CD4-positive, CD25-positive, alpha-beta regulatory T cell (primary cell): ENCODE data around the gene CIB2. TPM values are rescaled to one million over a fixed set of nuclear protein-coding genes. Genes with fewer than 3 reads are reported as not detected.
A peak's percentile ranks its signal among the peaks of the same experiment; 100 is the strongest.

Source experiments
- ATAC-seq, 2 donors: fragments of 150-1000 bp; cut with Tn5 transposase; one replicate each; pipeline ENCODE4 v1.10.0; 2021; ENCODE audit warnings: low read depth in 2 of 2, moderate number of reproducible peaks in 2 of 2, moderate library complexity in 1 of 2
- DNase-seq, 3 donors: peaks; one replicate each; pipeline versions ENCODE4 v3.0.0 to v3.0.0-alpha.2; 2012 to 2022; ENCODE audit warnings: mixed read lengths in 1 of 3
- H3K27ac ChIP-seq: one replicate; pipeline ENCODE4 v1.7.0; 2013; ENCODE audit warnings: mild to moderate bottlenecking, low read length; ENCODE audit not compliant: insufficient read depth, poor library complexity, severe bottlenecking
- H3K27me3 ChIP-seq: one replicate; pipeline ENCODE4 v1.7.0; 2013; ENCODE audit warnings: low read length; ENCODE audit not compliant: control insufficient read depth, insufficient read depth
- H3K36me3 ChIP-seq: one replicate; pipeline ENCODE4 v1.7.0; 2013; ENCODE audit warnings: mild to moderate bottlenecking, low read length, moderate library complexity; ENCODE audit not compliant: control insufficient read depth, insufficient read depth
- H3K4me1 ChIP-seq: 2 replicates; pipeline ENCODE4 v1.7.0; 2013; ENCODE audit warnings: mild to moderate bottlenecking, low read length; ENCODE audit not compliant: insufficient read depth, control insufficient read depth, poor library complexity, severe bottlenecking
- H3K4me3 ChIP-seq: one replicate; pipeline ENCODE4 v1.7.0; 2013; ENCODE audit warnings: low read depth, mild to moderate bottlenecking, low read length, moderate library complexity
- H3K9me3 ChIP-seq, 2 experiments: 1 replicate in 1 of 2; 2 replicates in 1 of 2; pipeline ENCODE4 v1.7.0; 2013; ENCODE audit warnings: low read length in 2 of 2, mild to moderate bottlenecking in 1 of 2, moderate library complexity in 1 of 2; ENCODE audit not compliant: control insufficient read depth in 2 of 2
- H3K27ac Mint-ChIP-seq, 3 donors: one replicate each; pipeline ENCODE4 v1.8.0; 2020 to 2022; ENCODE audit warnings: mild to moderate bottlenecking in 3 of 3, mixed read lengths in 3 of 3, moderate library complexity in 2 of 3
- H3K27me3 Mint-ChIP-seq: one replicate; pipeline ENCODE4 v1.8.0; 2022; ENCODE audit warnings: mild to moderate bottlenecking, mixed read lengths
- H3K36me3 Mint-ChIP-seq: one replicate; pipeline ENCODE4 v1.8.0; 2020; ENCODE audit warnings: mixed read lengths
- H3K4me1 Mint-ChIP-seq, 4 donors: one replicate each; pipeline ENCODE4 v1.8.0; 2020 to 2022; ENCODE audit warnings: mixed read lengths in 4 of 4, mild to moderate bottlenecking in 1 of 4
- H3K4me3 Mint-ChIP-seq, 4 donors: one replicate each; pipeline ENCODE4 v1.8.0; 2020 to 2022; ENCODE audit warnings: mild to moderate bottlenecking in 4 of 4, mixed read lengths in 4 of 4, moderate library complexity in 3 of 4
- H3K9me3 Mint-ChIP-seq, 7 donors: one replicate each; pipeline ENCODE4 v1.8.0; 2020 to 2022; ENCODE audit warnings: mixed read lengths in 7 of 7, mild to moderate bottlenecking in 3 of 7, moderate library complexity in 2 of 7
- polyA plus RNA-seq, 4 donors: library from polyadenylated mRNA; unstranded; fragments of 300-500 nt; fragmentation: Illumina TruSeq; gene quantifications; one replicate each; pipeline ENCODE4 v1.2.3, GENCODE V29; 2021
- total RNA-seq: library from RNA; stranded (reverse); gene quantifications from one replicate; pipeline ENCODE4 v1.2.3, GENCODE V29; 2022

CIB2 gene
- total and polyA plus RNA-seq, 5 donors from 2014 or later: 0.94 to 2.7 (median 1.6) TPM

DNA sequence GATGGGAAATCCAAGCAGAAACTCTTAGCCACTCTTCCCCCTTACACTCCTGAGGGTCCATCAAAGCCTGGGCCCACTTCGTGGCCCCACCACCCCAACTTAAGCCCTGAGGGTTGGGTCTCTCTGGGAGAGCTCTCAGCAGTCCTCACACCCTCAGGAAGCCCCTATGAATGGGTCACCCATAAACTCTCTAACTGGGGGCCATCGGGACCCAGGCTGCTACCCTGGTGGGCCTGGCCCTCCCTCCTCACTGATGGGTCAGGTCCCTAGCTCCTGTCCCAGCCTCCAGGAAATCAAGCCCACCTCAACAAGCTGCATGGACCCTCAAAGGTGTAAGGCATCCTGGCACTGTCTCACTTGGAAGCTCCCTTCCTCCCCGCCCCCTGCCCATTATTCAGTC, 19.5 kb downstream of the CIB2 start:
- Histone ChIP-seq H3K4me3 (no peak overlapping the region), H3K9me3 (no peaks in the 10 kb centered on the region), H3K36me3 (no peaks in the 10 kb centered on the region), H3K27me3 (peaks cover 2% of the 10 kb centered on the region), H3K27ac (no peak overlapping the region), H3K4me1 (no peaks in the 10 kb centered on the region)
- Mint-ChIP-seq H3K4me3 (no peak overlapping the region), H3K4me1 (peaks cover 0 to 11% (median under 1%) of the 10 kb centered on the region in 4 donors), H3K9me3 (no peaks in the 10 kb centered on the region), H3K36me3 (no peaks in the 10 kb centered on the region), H3K27me3 (peaks cover 6% of the 10 kb centered on the region), H3K27ac (no peak overlapping the region)
- DNase-seq (no peak), ATAC-seq (no peak)

DNA sequence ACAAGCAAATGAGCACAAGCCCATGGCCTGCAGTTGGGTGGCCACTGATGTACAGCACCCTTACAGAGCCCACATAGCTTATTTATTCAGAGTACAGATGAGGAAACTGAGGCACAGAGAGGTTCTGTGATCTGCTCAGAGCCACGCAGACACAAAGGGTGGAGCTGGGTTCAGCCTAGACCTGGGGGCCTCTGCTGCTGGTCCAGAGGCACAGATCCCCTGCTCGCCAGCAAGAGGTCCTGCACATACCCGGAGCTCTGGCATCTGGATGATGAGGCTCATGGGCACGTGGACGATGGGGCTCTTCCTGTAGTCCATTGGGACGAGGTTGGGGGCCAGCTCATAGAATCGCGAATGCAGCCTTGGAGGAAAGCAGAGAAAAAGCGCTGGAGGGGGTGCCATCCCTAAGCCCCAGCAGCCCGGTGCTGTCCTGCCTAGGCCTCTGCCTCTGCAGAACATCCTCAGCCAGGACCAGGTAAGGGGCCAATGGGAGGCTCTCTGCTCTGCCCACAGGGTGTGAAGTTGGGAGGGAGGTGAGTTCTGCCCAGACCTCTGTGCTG, 20.2 kb downstream of the CIB2 start:
- Mint-ChIP-seq H3K27me3 (peaks cover 6% of the 10 kb centered on the region), H3K4me3 (no peak overlapping the region), H3K9me3 (no peaks in the 10 kb centered on the region), H3K4me1 (peaks cover 1 to 12% (median 6%) of the 10 kb centered on the region in 4 donors), H3K36me3 (no peaks in the 10 kb centered on the region), H3K27ac (no peak overlapping the region)
- Histone ChIP-seq H3K4me3 (no peak overlapping the region), H3K36me3 (no peaks in the 10 kb centered on the region), H3K4me1 (peaks cover 3% of the 10 kb centered on the region), H3K27me3 (peaks cover 2% of the 10 kb centered on the region), H3K9me3 (no peaks in the 10 kb centered on the region), H3K27ac (no peak overlapping the region)
- ATAC-seq: no peak
- no peak for DNase-seq

DNA sequence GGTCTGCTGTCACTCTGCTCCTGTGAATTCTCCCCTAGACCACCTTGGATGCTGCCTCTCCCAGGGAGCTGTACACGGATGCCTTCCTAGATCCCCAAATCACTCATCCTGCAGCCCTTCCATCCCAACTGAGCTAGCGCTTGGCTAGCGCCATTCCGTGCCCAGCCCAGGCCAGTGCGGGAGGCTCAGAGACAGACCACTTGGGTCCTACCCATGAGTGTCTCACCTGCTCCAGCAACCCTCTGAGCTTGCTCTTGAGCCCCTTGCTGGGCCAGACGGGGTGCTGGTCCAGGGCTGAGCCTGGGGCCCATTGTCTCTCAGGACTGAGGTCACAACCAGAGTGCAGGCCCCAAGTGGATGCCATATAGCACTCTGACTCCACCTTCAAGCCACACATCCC, 21.1 kb downstream of the CIB2 start:
- no peaks in the 10 kb centered on the region for H3K36me3 Mint-ChIP-seq
- no peaks in the 10 kb centered on the region for H3K36me3 ChIP-seq
- no peak overlapping the region for H3K4me3 ChIP-seq
- no peak for ATAC-seq
- H3K4me3 Mint-ChIP-seq: no peak overlapping the region
- no peak for DNase-seq
- H3K27ac Mint-ChIP-seq: peak overlapping the region in 1 of 3 donors; percentile 82
- peaks cover 4 to 21% (median 13%) of the 10 kb centered on the region in 4 donors for H3K4me1 Mint-ChIP-seq
- peaks cover 6% of the 10 kb centered on the region for H3K27me3 Mint-ChIP-seq
- H3K4me1 ChIP-seq: peaks cover 12% of the 10 kb centered on the region
- H3K9me3 Mint-ChIP-seq: no peaks in the 10 kb centered on the region
- H3K27me3 ChIP-seq: no peaks in the 10 kb centered on the region
- H3K27ac ChIP-seq: no peak overlapping the region
- H3K9me3 ChIP-seq: no peaks in the 10 kb centered on the region

DNA sequence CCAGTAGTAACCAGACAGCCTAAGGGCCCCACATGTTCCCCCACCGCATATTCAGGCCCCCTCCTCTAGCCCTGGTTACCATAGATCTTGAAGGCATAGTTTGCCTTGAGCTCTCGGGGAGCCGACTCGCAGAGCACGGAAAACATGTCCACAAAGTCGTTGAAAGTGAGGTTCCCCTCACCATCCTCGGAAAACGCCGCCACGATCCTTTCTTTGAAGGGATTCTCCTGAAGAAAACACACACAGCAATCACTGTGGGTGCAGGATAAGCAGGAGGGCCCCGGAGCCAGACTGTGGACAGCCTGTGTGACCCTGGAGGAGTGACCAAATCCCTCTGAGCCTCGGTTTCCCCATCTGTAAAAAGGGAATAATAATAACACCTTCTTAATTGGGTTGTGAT, 22.1 kb downstream of the CIB2 start:
- ATAC-seq (no peak), DNase-seq (no peak)
- H3K9me3 ChIP-seq: no peaks in the 10 kb centered on the region
- H3K4me3 Mint-ChIP-seq: no peak overlapping the region
- H3K27me3 Mint-ChIP-seq: peaks cover 6% of the 10 kb centered on the region
- no peaks in the 10 kb centered on the region for H3K36me3 ChIP-seq
- H3K27ac ChIP-seq: no peak overlapping the region
- no peaks in the 10 kb centered on the region for H3K9me3 Mint-ChIP-seq
- H3K4me1 ChIP-seq: peaks cover 22% of the 10 kb centered on the region
- no peaks in the 10 kb centered on the region for H3K27me3 ChIP-seq
- H3K4me3 ChIP-seq: no peak overlapping the region
- H3K4me1 Mint-ChIP-seq: peaks cover 4 to 31% (median 22%) of the 10 kb centered on the region in 4 donors
- no peaks in the 10 kb centered on the region for H3K36me3 Mint-ChIP-seq
- H3K27ac Mint-ChIP-seq: no peak overlapping the region

DNA sequence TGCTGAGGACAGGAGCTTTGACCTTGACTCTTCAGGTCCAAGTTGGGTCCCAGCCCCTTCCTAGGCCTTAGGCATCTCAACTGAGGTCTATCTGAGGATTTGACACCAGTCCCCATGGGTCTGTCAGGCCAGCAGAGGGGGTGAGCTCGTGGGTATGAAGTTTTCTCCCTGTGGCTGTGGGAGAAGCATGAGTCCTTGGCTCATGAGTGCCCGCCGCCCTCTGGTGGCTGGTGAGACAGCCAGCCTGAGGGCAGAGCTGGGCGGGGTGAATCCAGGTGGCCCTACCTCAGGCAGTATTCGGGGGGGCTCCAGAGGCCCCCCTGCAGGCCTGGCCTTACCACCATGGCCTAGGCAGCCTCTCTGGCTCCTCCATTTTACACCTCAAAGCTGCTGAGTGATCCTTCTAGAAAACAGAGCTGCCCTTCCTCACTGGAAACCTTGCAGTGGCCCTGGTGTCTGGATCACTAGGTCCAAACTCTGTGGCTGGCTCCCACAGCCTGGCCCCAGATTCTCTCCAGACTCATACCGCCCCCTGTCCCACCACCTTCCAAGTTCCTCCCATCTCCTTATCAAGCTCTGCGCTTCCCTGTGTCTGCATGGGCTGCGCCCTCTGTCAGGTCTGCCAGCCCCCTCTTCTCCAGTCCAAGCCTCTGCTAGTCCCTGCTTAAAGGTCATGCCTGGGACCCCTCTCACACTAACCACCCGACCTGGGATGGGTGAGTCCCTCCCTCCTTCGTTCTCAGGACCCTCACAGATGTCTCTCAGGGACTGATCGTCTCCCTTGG, 22.8 kb downstream of the CIB2 start:
- Mint-ChIP-seq H3K27ac (peak overlapping the region in 1 of 3 donors; percentile 66), H3K4me3 (peak overlapping the region in 2 of 4 donors; percentile 12 to 41), H3K9me3 (no peaks in the 10 kb centered on the region), H3K36me3 (no peaks in the 10 kb centered on the region), H3K4me1 (peaks cover 4 to 37% (median 28%) of the 10 kb centered on the region in 4 donors), H3K27me3 (peaks cover 6% of the 10 kb centered on the region)
- ATAC-seq: peak; percentile 73 to 78
- peak; percentile 73 to 92 (median 82) for DNase-seq
- Histone ChIP-seq H3K4me3 (no peak overlapping the region), H3K27me3 (no peaks in the 10 kb centered on the region), H3K36me3 (no peaks in the 10 kb centered on the region), H3K9me3 (no peaks in the 10 kb centered on the region), H3K27ac (no peak overlapping the region), H3K4me1 (peaks cover 28% of the 10 kb centered on the region)

DNA sequence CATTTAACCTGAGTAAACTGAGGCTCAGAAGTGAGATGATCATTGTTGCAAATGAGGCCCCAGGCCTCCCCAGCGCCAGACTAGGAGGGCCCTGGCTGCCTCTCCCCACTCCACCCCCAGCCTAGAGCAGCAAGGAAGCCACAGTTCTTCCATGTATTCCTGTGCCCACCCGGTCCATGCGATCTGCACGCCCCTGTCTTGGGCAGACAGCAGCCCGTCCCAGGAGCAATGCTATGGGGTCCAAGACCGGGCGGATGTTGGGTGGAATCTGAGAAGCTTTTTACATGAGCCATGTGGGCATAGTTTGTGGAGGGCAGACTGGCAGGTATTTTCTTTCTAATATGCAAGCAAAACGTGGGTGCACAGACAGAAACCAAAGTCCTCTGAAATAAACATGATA, 23.8 kb downstream of the CIB2 start:
- Histone ChIP-seq H3K36me3 (no peaks in the 10 kb centered on the region), H3K9me3 (no peaks in the 10 kb centered on the region), H3K27ac (no peak overlapping the region), H3K27me3 (no peaks in the 10 kb centered on the region), H3K4me1 (peaks cover 38% of the 10 kb centered on the region), H3K4me3 (no peak overlapping the region)
- Mint-ChIP-seq H3K36me3 (no peaks in the 10 kb centered on the region), H3K27me3 (peaks cover 6% of the 10 kb centered on the region), H3K4me3 (no peak overlapping the region), H3K9me3 (no peaks in the 10 kb centered on the region), H3K4me1 (peaks cover 4 to 44% (median 31%) of the 10 kb centered on the region in 4 donors), H3K27ac (no peak overlapping the region)
- no peak for ATAC-seq
- DNase-seq: peak in 1 of 3 donors; percentile 45

- H3K4me1 ChIP-seq: peaks cover 39% of the 10 kb centered on the region
These were observed 25.6 kb downstream of the CIB2 start for GRCh38 chr15:78105476-78106241.

More at GRCh38 chr15:78105476-78106241, 25.6 kb downstream of the CIB2 start:
- H3K9me3 Mint-ChIP-seq: no peaks in the 10 kb centered on the region
- H3K27ac Mint-ChIP-seq: peak overlapping the region; percentile 90 to 95 (median 94)
- H3K4me3 ChIP-seq: no peak overlapping the region
- peak overlapping the region in 3 of 4 donors; percentile 8 to 68 (median 41) for H3K4me3 Mint-ChIP-seq
- ATAC-seq: no peak
- H3K36me3 ChIP-seq: no peaks in the 10 kb centered on the region
- peaks cover 4 to 46% (median 31%) of the 10 kb centered on the region in 4 donors for H3K4me1 Mint-ChIP-seq
- no peaks in the 10 kb centered on the region for H3K36me3 Mint-ChIP-seq
- DNase-seq: peak in 1 of 3 donors; percentile 70
- H3K27me3 ChIP-seq: no peaks in the 10 kb centered on the region
- no peaks in the 10 kb centered on the region for H3K9me3 ChIP-seq
- no peak overlapping the region for H3K27ac ChIP-seq
- peaks cover 6% of the 10 kb centered on the region for H3K27me3 Mint-ChIP-seq
